Activated T-helper 17 cell treated with anti-CD3 and anti-CD28 coated beads, Interleukin-2, amount 50 U/mL, for 72 hours (primary cell): ENCODE data around the gene ZNF335. TPM values are rescaled to one million over a fixed set of nuclear protein-coding genes. Genes with fewer than 3 reads are reported as not detected.
"Not testable (repeated sequence)": the region's sequence is repeated elsewhere in the genome, so short reads cannot be mapped to it uniquely, and the experiment has no call there.

Experiments used
- ATAC-seq: fragments of 150-1000 bp; cut with Tn5 transposase; replicated peaks from 2 replicates; pipeline ENCODE4 v1.10.0; 2021; ENCODE audit warnings: mild to moderate bottlenecking, moderate library complexity
- H3K27ac Mint-ChIP-seq: one replicate; pipeline ENCODE4 v1.8.0; 2022; ENCODE audit warnings: mixed read lengths
- H3K27me3 Mint-ChIP-seq: one replicate; pipeline ENCODE4 v1.8.0; 2022; ENCODE audit warnings: mixed read lengths
- H3K36me3 Mint-ChIP-seq: one replicate; pipeline ENCODE4 v1.8.0; 2022; ENCODE audit warnings: low read depth, mild to moderate bottlenecking, mixed read lengths
- H3K4me1 Mint-ChIP-seq: one replicate; pipeline ENCODE4 v1.8.0; 2022; ENCODE audit warnings: mixed read lengths
- H3K4me3 Mint-ChIP-seq: one replicate; pipeline ENCODE4 v1.8.0; 2022; ENCODE audit warnings: mild to moderate bottlenecking, mixed read lengths
- H3K9me3 Mint-ChIP-seq: one replicate; pipeline ENCODE4 v1.8.0; 2022; ENCODE audit warnings: mixed read lengths
- total RNA-seq, 2 donors: library from RNA; stranded (reverse); gene quantifications; one replicate each; pipeline ENCODE4 v1.2.3, GENCODE V29; 2022

The ZNF335 gene
- total RNA-seq, 2 donors from 2014 or later: 46.0 to 53.9 TPM

GRCh38 chr20:45958593-45958992, 13.4 kb downstream of the ZNF335 start:
- no peaks in the 10 kb centered on the region for H3K27me3 Mint-ChIP-seq
- H3K4me1 Mint-ChIP-seq: peaks cover 4% of the 10 kb centered on the region
- no peak for ATAC-seq
- H3K9me3 Mint-ChIP-seq: no peaks in the 10 kb centered on the region
- H3K4me3 Mint-ChIP-seq: no peak overlapping the region
- peaks cover 99% of the 10 kb centered on the region for H3K36me3 Mint-ChIP-seq
- H3K27ac Mint-ChIP-seq: peak overlapping the region; percentile 62

- H3K27me3 Mint-ChIP-seq: no peaks in the 10 kb centered on the region
- no peak overlapping the region for H3K27ac Mint-ChIP-seq
- H3K4me3 Mint-ChIP-seq: no peak overlapping the region
- no peaks in the 10 kb centered on the region for H3K9me3 Mint-ChIP-seq
- peaks cover 92% of the 10 kb centered on the region for H3K36me3 Mint-ChIP-seq
- ATAC-seq: no peak
- no peaks in the 10 kb centered on the region for H3K4me1 Mint-ChIP-seq
Observed at GRCh38 chr20:45957021-45957941, 14.7 kb downstream of the ZNF335 start.

GRCh38 chr20:45956326-45956725, 15.7 kb downstream of the ZNF335 start:
- H3K36me3 Mint-ChIP-seq: peaks cover 92% of the 10 kb centered on the region
- not testable (repeated sequence) for ATAC-seq

GRCh38 chr20:45953672-45954071, 18.3 kb downstream of the ZNF335 start:
- H3K4me3 Mint-ChIP-seq: no peak overlapping the region
- ATAC-seq: no peak
- H3K27ac Mint-ChIP-seq: no peak overlapping the region
- no peaks in the 10 kb centered on the region for H3K27me3 Mint-ChIP-seq
- no peaks in the 10 kb centered on the region for H3K4me1 Mint-ChIP-seq
- peaks cover 92% of the 10 kb centered on the region for H3K36me3 Mint-ChIP-seq
- H3K9me3 Mint-ChIP-seq: no peaks in the 10 kb centered on the region

More at GRCh38 chr20:45956326-45956725, 15.7 kb downstream of the ZNF335 start:
- not testable (repeated sequence) for H3K4me1 Mint-ChIP-seq, H3K27me3 Mint-ChIP-seq, H3K9me3 Mint-ChIP-seq, H3K4me3 Mint-ChIP-seq, H3K27ac Mint-ChIP-seq

GRCh38 chr20:45952861-45953260, 19.1 kb downstream of the ZNF335 start:
- no peak for ATAC-seq
- Mint-ChIP-seq H3K4me1 (no peaks in the 10 kb centered on the region), H3K36me3 (peaks cover 90% of the 10 kb centered on the region), H3K4me3 (no peak overlapping the region), H3K27me3 (no peaks in the 10 kb centered on the region), H3K9me3 (no peaks in the 10 kb centered on the region), H3K27ac (no peak overlapping the region)

- no peak overlapping the region for H3K4me3 Mint-ChIP-seq
- no peaks in the 10 kb centered on the region for H3K27me3 Mint-ChIP-seq
- no peaks in the 10 kb centered on the region for H3K4me1 Mint-ChIP-seq
- H3K27ac Mint-ChIP-seq: peak overlapping the region; percentile 73
- no peaks in the 10 kb centered on the region for H3K9me3 Mint-ChIP-seq
- peaks cover 90% of the 10 kb centered on the region for H3K36me3 Mint-ChIP-seq
- ATAC-seq: peak; percentile 20
Observed at GRCh38 chr20:45951925-45952834, 19.8 kb downstream of the ZNF335 start.

GRCh38 chr20:45950330-45950646, 21.7 kb downstream of the ZNF335 start:
- H3K9me3 Mint-ChIP-seq: no peaks in the 10 kb centered on the region
- H3K4me3 Mint-ChIP-seq: no peak overlapping the region
- peaks cover 91% of the 10 kb centered on the region for H3K36me3 Mint-ChIP-seq
- ATAC-seq: no peak
- peaks cover 5% of the 10 kb centered on the region for H3K4me1 Mint-ChIP-seq
- H3K27me3 Mint-ChIP-seq: no peaks in the 10 kb centered on the region
- H3K27ac Mint-ChIP-seq: no peak overlapping the region

- no peaks in the 10 kb centered on the region for H3K9me3 Mint-ChIP-seq
Observed at GRCh38 chr20:45949542-45950329, 22.3 kb downstream of the ZNF335 start.

GRCh38 chr20:45948742-45949541, 23.1 kb downstream of the ZNF335 start:
- H3K36me3 Mint-ChIP-seq: peaks cover 91% of the 10 kb centered on the region

More at GRCh38 chr20:45949542-45950329, 22.3 kb downstream of the ZNF335 start:
- ATAC-seq: no peak
- H3K4me1 Mint-ChIP-seq: peaks cover 5% of the 10 kb centered on the region
- no peaks in the 10 kb centered on the region for H3K27me3 Mint-ChIP-seq
- H3K4me3 Mint-ChIP-seq: no peak overlapping the region
- H3K36me3 Mint-ChIP-seq: peaks cover 91% of the 10 kb centered on the region
- peak overlapping the region; percentile 70 for H3K27ac Mint-ChIP-seq

GRCh38 chr20:45948261-45948733, 23.7 kb downstream of the ZNF335 start:
- Mint-ChIP-seq H3K4me3 (no peak overlapping the region), H3K27ac (peak overlapping the region; percentile 50), H3K4me1 (peaks cover 14% of the 10 kb centered on the region), H3K27me3 (no peaks in the 10 kb centered on the region), H3K9me3 (no peaks in the 10 kb centered on the region), H3K36me3 (peaks cover 92% of the 10 kb centered on the region)
- no peak for ATAC-seq

More at GRCh38 chr20:45948742-45949541, 23.1 kb downstream of the ZNF335 start:
- Mint-ChIP-seq H3K27ac (peak overlapping the region; percentile 70), H3K9me3 (no peaks in the 10 kb centered on the region), H3K4me1 (peaks cover 10% of the 10 kb centered on the region), H3K27me3 (no peaks in the 10 kb centered on the region), H3K4me3 (no peak overlapping the region)
- no peak for ATAC-seq

- H3K27me3 Mint-ChIP-seq: no peaks in the 10 kb centered on the region
- peaks cover 96% of the 10 kb centered on the region for H3K36me3 Mint-ChIP-seq
- H3K27ac Mint-ChIP-seq: peak overlapping the region; percentile 50
Observed at GRCh38 chr20:45947110-45947866, 24.7 kb downstream of the ZNF335 start.

GRCh38 chr20:45946149-45946970, 25.6 kb downstream of the ZNF335 start:
- Mint-ChIP-seq H3K4me1 (peaks cover 14% of the 10 kb centered on the region), H3K27ac (peak overlapping the region; percentile 85), H3K36me3 (peaks cover 86% of the 10 kb centered on the region), H3K27me3 (no peaks in the 10 kb centered on the region), H3K9me3 (no peaks in the 10 kb centered on the region), H3K4me3 (peak overlapping the region; percentile 60)
- peak; percentile 79 for ATAC-seq

More at GRCh38 chr20:45947110-45947866, 24.7 kb downstream of the ZNF335 start:
- no peak for ATAC-seq
- no peaks in the 10 kb centered on the region for H3K9me3 Mint-ChIP-seq
- no peak overlapping the region for H3K4me3 Mint-ChIP-seq
- H3K4me1 Mint-ChIP-seq: peaks cover 14% of the 10 kb centered on the region
